Measurements from ENCODE around the gene HS3ST4. TPM values are rescaled to one million over a fixed set of nuclear protein-coding genes. Genes with fewer than 3 reads are reported as not detected.

The HS3ST4 gene
- total and polyA plus RNA-seq, 2 experiments from 2014 or later = 0.44 to 2.1 TPM

DNA sequence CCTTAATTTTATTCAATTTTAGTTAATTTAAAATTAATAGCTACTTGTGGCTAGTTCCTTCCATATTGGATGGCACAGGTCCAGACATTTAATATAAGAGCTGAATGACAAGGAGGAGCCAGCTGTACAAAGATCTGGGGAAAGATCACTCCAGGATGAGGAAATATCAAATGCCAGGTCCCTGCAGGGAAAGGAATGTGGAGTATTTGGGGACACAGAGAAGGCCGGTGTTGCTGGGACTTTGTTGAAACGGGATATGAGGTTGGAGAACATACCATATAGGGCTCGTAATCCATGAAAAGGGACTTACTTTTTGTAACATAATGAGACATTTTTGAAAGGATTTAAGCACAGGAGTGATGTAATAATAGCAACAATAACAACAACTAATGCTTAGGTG is 426.8 kb downstream of the HS3ST4 start:
- no peak overlapping the region for H3K4me2 ChIP-seq
- peak; percentile 54 for DNase-seq (ENCODE audit: low spot score)

DNA sequence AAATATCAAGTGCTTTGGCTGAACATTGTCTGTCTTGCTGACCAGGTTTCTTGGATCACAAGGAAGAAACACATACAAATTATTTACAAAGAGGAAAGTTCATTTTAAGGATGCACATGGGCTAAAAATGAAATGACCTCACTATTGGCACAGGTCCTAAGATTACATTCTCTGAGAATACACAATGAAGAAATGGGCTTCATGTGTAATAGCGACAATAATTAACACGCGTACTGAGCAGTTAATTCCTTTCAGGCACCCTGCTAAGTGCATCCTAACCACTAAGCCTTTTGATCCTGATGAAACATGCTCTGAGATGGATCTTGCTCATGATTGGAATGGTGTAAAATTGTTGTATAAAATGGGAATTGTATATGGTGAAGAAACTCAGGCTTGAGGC is 429.0 kb downstream of the HS3ST4 start:
- H3K4me3 ChIP-seq = no peak overlapping the region
- H3K79me2 ChIP-seq (replicated peaks; ENCODE audit: insufficient read depth) = no peaks in the 10 kb centered on the region
- Mint-ChIP-seq H3K27me3 (ENCODE audit: insufficient read depth, low read depth, poor library complexity) (peaks cover 4% of the 10 kb centered on the region), H3K4me1 (peaks cover 13% of the 10 kb centered on the region; the same call in 2 of the 3 replicates), H3K9me3 (peaks cover 81% of the 10 kb centered on the region), H3K4me3 (no peak overlapping the region), H3K36me3 (ENCODE audit: low read depth) (no peaks in the 10 kb centered on the region; the same call in 2 of the 3 replicates), H3K27ac (no peak overlapping the region)
- H3K27ac ChIP-seq (ENCODE audit: low read depth) = no peak overlapping the region
- no peaks in the 10 kb centered on the region for H3K27me3 ChIP-seq (ENCODE audit: insufficient read depth)
- no peak overlapping the region for H2AFZ ChIP-seq
- no peak overlapping the region for H3K4me2 ChIP-seq
- H3K9me2 ChIP-seq (ENCODE audit: insufficient read depth) = peaks cover 3% of the 10 kb centered on the region; the same call in 1 of the 2 replicates
- no peaks in the 10 kb centered on the region for H4K20me1 ChIP-seq (replicated peaks; ENCODE audit: insufficient read depth)
- DNase-seq (ENCODE audit: low spot score) (no peak), ATAC-seq (no peak)
- no peaks in the 10 kb centered on the region for H3F3A ChIP-seq (replicated peaks; ENCODE audit: low read depth)
- H3K4me1 ChIP-seq (ENCODE audit: insufficient read depth) = no peaks in the 10 kb centered on the region
- no peaks in the 10 kb centered on the region for H3K36me3 ChIP-seq (ENCODE audit: insufficient read depth)
- TF ChIP-seq ZNF114 (CRISPR knock-in tag; IDR thresholded peaks at IDR 0.05) = no peak
- no peak for TF ChIP-seq ZNF331 (CRISPR knock-in tag; IDR thresholded peaks at IDR 0.05; ENCODE audit: low read depth)
- TF ChIP-seq ZNF462 (CRISPR knock-in tag; IDR thresholded peaks at IDR 0.05) = no peak
- TF ChIP-seq NANOG (IDR thresholded peaks at IDR 0.05; ENCODE audit: borderline replicate concordance) = no peak
- TF ChIP-seq, protein P1, sequence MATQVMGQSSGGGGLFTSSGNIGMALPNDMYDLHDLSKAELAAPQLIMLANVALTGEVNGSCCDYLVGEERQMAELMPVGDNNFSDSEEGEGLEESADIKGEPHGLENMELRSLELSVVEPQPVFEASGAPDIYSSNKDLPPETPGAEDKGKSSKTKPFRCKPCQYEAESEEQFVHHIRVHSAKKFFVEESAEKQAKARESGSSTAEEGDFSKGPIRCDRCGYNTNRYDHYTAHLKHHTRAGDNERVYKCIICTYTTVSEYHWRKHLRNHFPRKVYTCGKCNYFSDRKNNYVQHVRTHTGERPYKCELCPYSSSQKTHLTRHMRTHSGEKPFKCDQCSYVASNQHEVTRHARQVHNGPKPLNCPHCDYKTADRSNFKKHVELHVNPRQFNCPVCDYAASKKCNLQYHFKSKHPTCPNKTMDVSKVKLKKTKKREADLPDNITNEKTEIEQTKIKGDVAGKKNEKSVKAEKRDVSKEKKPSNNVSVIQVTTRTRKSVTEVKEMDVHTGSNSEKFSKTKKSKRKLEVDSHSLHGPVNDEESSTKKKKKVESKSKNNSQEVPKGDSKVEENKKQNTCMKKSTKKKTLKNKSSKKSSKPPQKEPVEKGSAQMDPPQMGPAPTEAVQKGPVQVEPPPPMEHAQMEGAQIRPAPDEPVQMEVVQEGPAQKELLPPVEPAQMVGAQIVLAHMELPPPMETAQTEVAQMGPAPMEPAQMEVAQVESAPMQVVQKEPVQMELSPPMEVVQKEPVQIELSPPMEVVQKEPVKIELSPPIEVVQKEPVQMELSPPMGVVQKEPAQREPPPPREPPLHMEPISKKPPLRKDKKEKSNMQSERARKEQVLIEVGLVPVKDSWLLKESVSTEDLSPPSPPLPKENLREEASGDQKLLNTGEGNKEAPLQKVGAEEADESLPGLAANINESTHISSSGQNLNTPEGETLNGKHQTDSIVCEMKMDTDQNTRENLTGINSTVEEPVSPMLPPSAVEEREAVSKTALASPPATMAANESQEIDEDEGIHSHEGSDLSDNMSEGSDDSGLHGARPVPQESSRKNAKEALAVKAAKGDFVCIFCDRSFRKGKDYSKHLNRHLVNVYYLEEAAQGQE (IDR thresholded peaks at IDR 0.05; ENCODE audit: unreplicated experiment) = no peak
- no peak for TF ChIP-seq STAT1 (IDR thresholded peaks at IDR 0.05; ENCODE audit: unreplicated experiment)
- TF ChIP-seq CREB1 (CRISPR knock-in tag; IDR thresholded peaks at IDR 0.05; ENCODE audit: low read depth) = no peak

More for the DNA sequence above, 426.8 kb downstream of the HS3ST4 start:
- Mint-ChIP-seq H3K27ac (no peak overlapping the region; the same call in 1 of the 2 replicates), H3K4me3 (no peak overlapping the region), H3K4me1 (peaks cover 13% of the 10 kb centered on the region; the same call in 2 of the 3 replicates), H3K36me3 (ENCODE audit: low read depth) (peaks cover 4% of the 10 kb centered on the region; the same call in 2 of the 3 replicates), H3K27me3 (ENCODE audit: insufficient read depth, low read depth, poor library complexity) (peaks cover 4% of the 10 kb centered on the region), H3K9me3 (peaks cover 91% of the 10 kb centered on the region)
- Histone ChIP-seq H3K4me3 (no peak overlapping the region), H3K79me2 (replicated peaks; ENCODE audit: insufficient read depth) (no peaks in the 10 kb centered on the region), H4K20me1 (replicated peaks; ENCODE audit: insufficient read depth) (no peaks in the 10 kb centered on the region), H3K27me3 (ENCODE audit: insufficient read depth) (no peaks in the 10 kb centered on the region), H3F3A (replicated peaks; ENCODE audit: low read depth) (no peaks in the 10 kb centered on the region), H3K27ac (ENCODE audit: low read depth) (no peak overlapping the region), H3K9me2 (ENCODE audit: insufficient read depth) (peaks cover 3% of the 10 kb centered on the region; the same call in 1 of the 2 replicates), H2AFZ (no peak overlapping the region), H3K36me3 (ENCODE audit: insufficient read depth) (no peaks in the 10 kb centered on the region), H3K4me1 (ENCODE audit: insufficient read depth) (no peaks in the 10 kb centered on the region)
- peak; percentile 79 for ATAC-seq
- TF ChIP-seq JUNB (IDR thresholded peaks at IDR 0.05; ENCODE audit: unreplicated experiment) = no peak
- no peak for TF ChIP-seq ETS1 (IDR thresholded peaks at IDR 0.05)
- no peak for TF ChIP-seq CREB1 (CRISPR knock-in tag; IDR thresholded peaks at IDR 0.05; ENCODE audit: low read depth)
- TF ChIP-seq ZNF114 (CRISPR knock-in tag; IDR thresholded peaks at IDR 0.05) = no peak
- TF ChIP-seq POLR2AphosphoS5 (IDR thresholded peaks at IDR 0.05; ENCODE audit: low read depth) = no peak
- TF ChIP-seq ZNF331 (CRISPR knock-in tag; IDR thresholded peaks at IDR 0.05; ENCODE audit: low read depth) = no peak
- TF ChIP-seq EZH2 (IDR thresholded peaks at IDR 0.05; ENCODE audit: low read depth, unreplicated experiment) = no peak
